LNCAP (cell line): ENCODE results near the gene EXD2.

Experiments used
- CTCF ChIP-seq: fragments of 450-650 bp; IDR thresholded peaks from 2 replicates; pipeline ENCODE4 v1.5.1; 2017; ENCODE audit warnings: mild to moderate bottlenecking

Gene EXD2

GRCh38 chr14:69288011-69288771 lies 96.9 kb downstream of the EXD2 start:
- TF ChIP-seq CTCF = peak; percentile 49; the same call in 1 of the 2 replicates

- TF ChIP-seq CTCF = no peak
These were observed 97.8 kb downstream of the EXD2 start for GRCh38 chr14:69288956-69289705.

GRCh38 chr14:69289811-69290520 lies 98.7 kb downstream of the EXD2 start:
- TF ChIP-seq CTCF = no peak

GRCh38 chr14:69291396-69291795 lies 100.1 kb downstream of the EXD2 start:
- no peak for TF ChIP-seq CTCF

- TF ChIP-seq CTCF = no peak
These were observed 100.7 kb downstream of the EXD2 start for GRCh38 chr14:69291891-69292561.
